HG02678 (cell line): ENCODE results near the gene GHRHR.

Experiments
- ATAC-seq: cut with Tn5 transposase; IDR thresholded peaks from one replicate; pipeline ENCODE4 v1.9.1; 2021; ENCODE audit warnings: mild to moderate bottlenecking, moderate library complexity; ENCODE audit not compliant: unreplicated experiment

Gene GHRHR

GRCh38 chr7:30965883-30966282, 2.1 kb downstream of the GHRHR start:
- no peak for ATAC-seq

GRCh38 chr7:30968294-30968693, 4.5 kb downstream of the GHRHR start:
- ATAC-seq, result no peak

- no peak for ATAC-seq
Measured at GRCh38 chr7:30968747-30969603, 5.2 kb downstream of the GHRHR start.

- ATAC-seq, result no peak
Measured at GRCh38 chr7:30969604-30969970, 5.8 kb downstream of the GHRHR start.

GRCh38 chr7:30970074-30970473, 6.3 kb downstream of the GHRHR start:
- no peak for ATAC-seq

GRCh38 chr7:30970594-30971094, 6.9 kb downstream of the GHRHR start:
- ATAC-seq, result no peak

GRCh38 chr7:30971440-30971839, 7.7 kb downstream of the GHRHR start:
- ATAC-seq, result no peak

GRCh38 chr7:30971840-30972563, 8.2 kb downstream of the GHRHR start:
- ATAC-seq, result no peak

- no peak for ATAC-seq
Measured at GRCh38 chr7:30973292-30973691, 9.5 kb downstream of the GHRHR start.

- ATAC-seq, result no peak
Measured at GRCh38 chr7:30973791-30974604, 10.2 kb downstream of the GHRHR start.

- ATAC-seq, result peak; percentile 96
Measured at GRCh38 chr7:30974605-30975255, 11.0 kb downstream of the GHRHR start.

GRCh38 chr7:30975256-30975899, 11.6 kb downstream of the GHRHR start:
- ATAC-seq, result peak; percentile 2

- no peak for ATAC-seq
Measured at GRCh38 chr7:30976381-30976780, 12.6 kb downstream of the GHRHR start.

- no peak for ATAC-seq
Measured at GRCh38 chr7:30977222-30977621, 13.5 kb downstream of the GHRHR start.

GRCh38 chr7:30977896-30978564, 14.3 kb downstream of the GHRHR start:
- ATAC-seq, result no peak

- no peak for ATAC-seq
Measured at GRCh38 chr7:30979027-30979426, 15.3 kb downstream of the GHRHR start.

GRCh38 chr7:30980194-30980593, 16.4 kb downstream of the GHRHR start:
- ATAC-seq, result no peak

GRCh38 chr7:30980751-30981150, 17.0 kb downstream of the GHRHR start:
- ATAC-seq, result no peak

GRCh38 chr7:30983042-30983913, 19.5 kb downstream of the GHRHR start:
- peak; percentile 91 for ATAC-seq
